Endothelial cell of umbilical vein (primary cell): ENCODE data around the gene OR6C6. TPM values are rescaled to one million over a fixed set of nuclear protein-coding genes. Genes with fewer than 3 reads are reported as not detected.

Source experiments
- BruUV-seq: library from RNA; stranded (reverse); fragments of 400-500 nt; replicated peaks from 2 replicates; lab custom pipeline; 2021; lab: Mats Ljungman, UMichigan
- CTCF ChIA-PET: fragments of 300-600, 350-600 bp; sonication (Branson Sonifier 250); formaldehyde crosslinking; loops from one replicate; lab custom pipeline; 2021; ENCODE audit warnings: antibody characterized with exemption, inconsistent platforms; lab: Charles Lee
- POLR2A ChIA-PET: fragments of 300-600, 350-600 bp; sonication (Branson Sonifier 250); formaldehyde crosslinking; loops from one replicate; lab custom pipeline; 2021; ENCODE audit warnings: antibody characterized with exemption, inconsistent platforms; lab: Charles Lee
- DNase-seq: peaks from one replicate; pipeline ENCODE4 v3.0.0-alpha.2; 2011; ENCODE audit warnings: low read depth, low spot score
- FAIRE-seq: peaks from 2 replicates; lab custom pipeline; 2011; peaks lifted over from hg19 to GRCh38; lab: Jason Lieb, UNC
- H2AFZ ChIP-seq: 2 replicates; pipeline ENCODE4 v1.6.0; 2012; ENCODE audit warnings: low read depth, low read length, control low read depth, inconsistent platforms
- H3K27ac ChIP-seq: 2 replicates; pipeline ENCODE4 v1.5.1; 2011; ENCODE audit warnings: low read depth, mild to moderate bottlenecking, control low read depth, low read length, moderate library complexity; ENCODE audit not compliant: insufficient read depth
- H3K27me3 ChIP-seq, 2 experiments: 2 replicates each; pipeline versions ENCODE4 v1.6.0 to v1.6.1; 2011; ENCODE audit warnings: low read length in 2 of 2, mixed read lengths in 1 of 2; ENCODE audit not compliant: control insufficient read depth in 2 of 2, insufficient read depth in 2 of 2
- H3K36me3 ChIP-seq, 2 experiments: 2 replicates in 1 of 2; 3 replicates in 1 of 2; pipeline ENCODE4 v1.5.1; 2011; ENCODE audit warnings: low read length in 2 of 2, mild to moderate bottlenecking in 1 of 2, moderate library complexity in 1 of 2; ENCODE audit not compliant: control insufficient read depth in 2 of 2, insufficient read depth in 2 of 2; ENCODE audit errors: extremely low read depth in 1 of 2
- H3K4me1 ChIP-seq: 3 replicates; pipeline ENCODE4 v1.5.1; 2011; ENCODE audit warnings: mild to moderate bottlenecking, low read length; ENCODE audit not compliant: control insufficient read depth, insufficient read depth; ENCODE audit errors: extremely low read depth
- H3K4me2 ChIP-seq: 2 replicates; pipeline ENCODE4 v1.6.1; 2011; ENCODE audit warnings: low read length, control low read depth, mixed read lengths; ENCODE audit not compliant: insufficient read depth
- H3K4me3 ChIP-seq, 3 experiments: fragments of 200-600 bp in 1 of 3; sonication (generic), shearing (Covaris generic) in 1 of 3; replicated peaks in 1 of 3; 2 replicates each; pipeline ENCODE4 v1.5.1; 2011 to 2016; ENCODE audit warnings: control low read depth in 3 of 3, low read length in 3 of 3, mild to moderate bottlenecking in 2 of 3, inconsistent platforms in 1 of 3, low read depth in 1 of 3, moderate library complexity in 1 of 3; ENCODE audit not compliant: insufficient read depth in 1 of 3
- H3K79me2 ChIP-seq: 2 replicates; pipeline ENCODE4 v1.6.0; 2012; ENCODE audit warnings: low read length, inconsistent platforms; ENCODE audit not compliant: control insufficient read depth, insufficient read depth
- H3K9ac ChIP-seq: replicated peaks from 2 replicates; pipeline ENCODE3; 2011; ENCODE audit warnings: low read length, control low read depth; ENCODE audit not compliant: insufficient read depth; ENCODE audit errors: extremely low read depth
- H3K9me1 ChIP-seq: replicated peaks from 3 replicates; pipeline ENCODE4 v1.6.0; 2011; ENCODE audit warnings: mild to moderate bottlenecking, low read length; ENCODE audit not compliant: control insufficient read depth, insufficient read depth; ENCODE audit errors: extremely low read depth
- H3K9me3 ChIP-seq: replicated peaks from 2 replicates; pipeline ENCODE4 v1.5.1; 2012; ENCODE audit warnings: low read length, inconsistent platforms; ENCODE audit not compliant: control insufficient read depth, insufficient read depth
- H4K20me1 ChIP-seq: replicated peaks from 2 replicates; pipeline ENCODE3; 2011; ENCODE audit warnings: mild to moderate bottlenecking, low read length; ENCODE audit not compliant: control insufficient read depth, insufficient read depth; ENCODE audit errors: extremely low read depth
- EZH2 ChIP-seq: IDR thresholded peaks from 2 replicates; pipeline ENCODE4 v1.6.1; 2012; ENCODE audit warnings: borderline replicate concordance, low read depth, mild to moderate bottlenecking, moderate library complexity, low read length, inconsistent platforms; ENCODE audit not compliant: severe bottlenecking
- FOS ChIP-seq: IDR thresholded peaks from 2 replicates; pipeline ENCODE4 v1.6.1; 2011; ENCODE audit warnings: mild to moderate bottlenecking, low read length, moderate library complexity, borderline replicate concordance; ENCODE audit not compliant: insufficient read depth
- GATA2 ChIP-seq: IDR thresholded peaks from 2 replicates; pipeline ENCODE4 v1.7.0; 2011; ENCODE audit warnings: low read depth, mild to moderate bottlenecking, moderate library complexity, mixed read lengths, low read length; ENCODE audit not compliant: insufficient read length, insufficient read depth
- JUN ChIP-seq: IDR thresholded peaks from 2 replicates; pipeline ENCODE4 v1.6.1; 2011; ENCODE audit warnings: borderline replicate concordance, low read depth; ENCODE audit not compliant: insufficient read length, insufficient read depth
- MAX ChIP-seq: IDR thresholded peaks from 2 replicates; pipeline ENCODE4 v1.6.1; 2011; ENCODE audit not compliant: insufficient read depth, insufficient read length
- MYC ChIP-seq: IDR thresholded peaks from one replicate; pipeline ENCODE4 v1.6.1; 2011; ENCODE audit warnings: mild to moderate bottlenecking, low read depth, low read length
- POLR2A ChIP-seq: IDR thresholded peaks from 2 replicates; pipeline ENCODE4 v1.6.1; 2012; ENCODE audit warnings: low read depth, mild to moderate bottlenecking, control low read depth, low read length
- POLR2AphosphoS5 ChIP-seq: IDR thresholded peaks from 2 replicates; pipeline ENCODE4 v1.6.1; 2012; ENCODE audit warnings: low read depth, mild to moderate bottlenecking, control low read depth, low read length, moderate library complexity; ENCODE audit not compliant: insufficient read depth
- dilution Hi-C: fragments of 300-500 bp; cut with MboI; formaldehyde crosslinking; loops from one replicate; pipeline ENCODE4 v1.15.0; 2019; ENCODE audit warnings: low sequenced_read_pairs; ENCODE audit not compliant: extremely low pct_ligation_motif_present
- intact Hi-C: fragments of 100-400 bp; cut with micrococcal nuclease; formaldehyde crosslinking; loops from one replicate; pipeline ENCODE4 v1.10.0; 2022
- polyA plus RNA-seq, 4 experiments: library from polyadenylated mRNA; depleted of rRNA in 3 of 4; stranded (reverse) in 3 of 4; unstranded in 1 of 4; fragments of >200 nt; gene quantifications; 2 replicates each; pipeline versions ENCODE4 v1.2.1 to v1.2.3, GENCODE V29; 2011 to 2012; ENCODE audit warnings: missing spikeins in 1 of 4
- total RNA-seq: library from RNA; stranded (reverse); gene quantifications from 2 replicates; pipeline ENCODE4 v1.2.3, GENCODE V29; 2021
- TF ChIP-seq, protein P1 (sequence below), 2 donors: IDR thresholded peaks; 1 replicate in 1 of 2; 2 replicates in 1 of 2; pipeline ENCODE4 v1.5.1; 2011; ENCODE audit warnings: low read length in 2 of 2, mild to moderate bottlenecking in 2 of 2, moderate library complexity in 2 of 2, control low read depth in 1 of 2, inconsistent platforms in 1 of 2, low read depth in 1 of 2; ENCODE audit not compliant: insufficient read depth in 1 of 2; ENCODE audit errors: extremely low read depth in 1 of 2

The OR6C6 gene
- total and polyA plus RNA-seq, 2 donors (not counting 3 experiments of a cell fraction or from before 2014, with no cell fraction given): not detected

DNA sequence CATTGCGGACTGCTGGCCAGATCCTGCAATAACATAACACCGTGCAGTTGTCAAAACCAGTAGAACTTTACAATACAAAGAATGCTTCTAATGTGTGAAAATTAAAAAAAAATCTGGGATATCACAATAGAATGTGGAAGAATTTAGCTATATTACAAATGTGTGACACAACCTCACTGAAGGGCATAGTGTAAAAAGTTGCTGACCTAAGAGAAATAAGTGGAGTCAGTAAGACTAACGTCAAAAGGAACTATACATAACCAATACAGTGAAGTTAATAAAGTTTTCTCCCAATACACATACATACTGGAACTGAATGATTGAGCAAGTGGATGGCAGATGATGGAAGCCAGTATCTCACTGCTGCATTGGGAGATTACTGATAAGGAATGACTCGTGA, 39.5 kb downstream of the OR6C6 start:
- no peaks in the 10 kb centered on the region for H3K27me3 ChIP-seq
- TF ChIP-seq MYC (no peak), FOS (no peak)
- H3K4me2 ChIP-seq: no peak overlapping the region
- intact Hi-C loops: no loop called here
- H3K9ac ChIP-seq: no peak overlapping the region
- H3K9me1 ChIP-seq: no peaks in the 10 kb centered on the region
- H3K27ac ChIP-seq: no peak overlapping the region
- FAIRE-seq (no peak), DNase-seq (no peak)
- no TSS peak for BruUV-seq
- dilution Hi-C loops: no loop called here
- H2AFZ ChIP-seq: no peak overlapping the region
- H3K9me3 ChIP-seq: no peaks in the 10 kb centered on the region
- POLR2A ChIA-PET: no interaction called here
- H3K36me3 ChIP-seq: no peaks in the 10 kb centered on the region
- H4K20me1 ChIP-seq: no peaks in the 10 kb centered on the region
- H3K4me3 ChIP-seq: no peak overlapping the region
- CTCF ChIA-PET: no interaction called here
- H3K4me1 ChIP-seq: no peaks in the 10 kb centered on the region
- H3K79me2 ChIP-seq: no peaks in the 10 kb centered on the region

GRCh38 chr12:55253281-55253680, 43.1 kb downstream of the OR6C6 start:
- no peak for FAIRE-seq
- no peaks in the 10 kb centered on the region for H3K27me3 ChIP-seq
- no peaks in the 10 kb centered on the region for H4K20me1 ChIP-seq
- no peaks in the 10 kb centered on the region for H3K9me1 ChIP-seq
- no peaks in the 10 kb centered on the region for H3K4me1 ChIP-seq
- POLR2A ChIA-PET: no interaction called here
- H3K79me2 ChIP-seq: no peaks in the 10 kb centered on the region
- intact Hi-C loops: no loop called here
- no peak overlapping the region for H3K27ac ChIP-seq
- TF ChIP-seq MAX (no peak), POLR2A (no peak), EZH2 (no peak), GATA2 (no peak), MYC (no peak), POLR2AphosphoS5 (no peak), FOS (no peak), JUN (no peak)
- TF ChIP-seq, protein P1, sequence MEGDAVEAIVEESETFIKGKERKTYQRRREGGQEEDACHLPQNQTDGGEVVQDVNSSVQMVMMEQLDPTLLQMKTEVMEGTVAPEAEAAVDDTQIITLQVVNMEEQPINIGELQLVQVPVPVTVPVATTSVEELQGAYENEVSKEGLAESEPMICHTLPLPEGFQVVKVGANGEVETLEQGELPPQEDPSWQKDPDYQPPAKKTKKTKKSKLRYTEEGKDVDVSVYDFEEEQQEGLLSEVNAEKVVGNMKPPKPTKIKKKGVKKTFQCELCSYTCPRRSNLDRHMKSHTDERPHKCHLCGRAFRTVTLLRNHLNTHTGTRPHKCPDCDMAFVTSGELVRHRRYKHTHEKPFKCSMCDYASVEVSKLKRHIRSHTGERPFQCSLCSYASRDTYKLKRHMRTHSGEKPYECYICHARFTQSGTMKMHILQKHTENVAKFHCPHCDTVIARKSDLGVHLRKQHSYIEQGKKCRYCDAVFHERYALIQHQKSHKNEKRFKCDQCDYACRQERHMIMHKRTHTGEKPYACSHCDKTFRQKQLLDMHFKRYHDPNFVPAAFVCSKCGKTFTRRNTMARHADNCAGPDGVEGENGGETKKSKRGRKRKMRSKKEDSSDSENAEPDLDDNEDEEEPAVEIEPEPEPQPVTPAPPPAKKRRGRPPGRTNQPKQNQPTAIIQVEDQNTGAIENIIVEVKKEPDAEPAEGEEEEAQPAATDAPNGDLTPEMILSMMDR (IDR thresholded peaks at IDR 0.05; ENCODE audit: extremely low read depth in 1 of 2, insufficient read depth in 1 of 2, low read depth in 1 of 2, low read length in 2 of 2): no peak
- H3K4me2 ChIP-seq: no peak overlapping the region
- dilution Hi-C loops: no loop called here
- no peak for DNase-seq
- no peak overlapping the region for H3K4me3 ChIP-seq
- CTCF ChIA-PET: no interaction called here
- no peaks in the 10 kb centered on the region for H3K9me3 ChIP-seq
- BruUV-seq: no TSS peak
- H3K36me3 ChIP-seq: no peaks in the 10 kb centered on the region
- no peak overlapping the region for H2AFZ ChIP-seq
- H3K9ac ChIP-seq: no peak overlapping the region
